Neural progenitor cell (in vitro differentiated cells): ENCODE data around the gene ACRBP.

Source experiments
- EZH2 ChIP-seq: fragments of 200-600 bp; sonication (generic); IDR thresholded peaks from 2 replicates; pipeline ENCODE4 v1.6.1; 2017; ENCODE audit warnings: antibody characterized with exemption, mild to moderate bottlenecking, moderate library complexity
- EZH2phosphoT487 ChIP-seq: fragments of 200-600 bp; sonication (generic); IDR thresholded peaks from 2 replicates; pipeline ENCODE4 v1.6.1; 2017; ENCODE audit warnings: antibody characterized with exemption
- TF ChIP-seq, protein P1 (sequence below): fragments of 200-600 bp; sonication (generic); IDR thresholded peaks from 2 replicates; pipeline ENCODE4 v1.5.1; 2017; ENCODE audit warnings: antibody characterized with exemption, mild to moderate bottlenecking

- TF ChIP-seq, protein P1, sequence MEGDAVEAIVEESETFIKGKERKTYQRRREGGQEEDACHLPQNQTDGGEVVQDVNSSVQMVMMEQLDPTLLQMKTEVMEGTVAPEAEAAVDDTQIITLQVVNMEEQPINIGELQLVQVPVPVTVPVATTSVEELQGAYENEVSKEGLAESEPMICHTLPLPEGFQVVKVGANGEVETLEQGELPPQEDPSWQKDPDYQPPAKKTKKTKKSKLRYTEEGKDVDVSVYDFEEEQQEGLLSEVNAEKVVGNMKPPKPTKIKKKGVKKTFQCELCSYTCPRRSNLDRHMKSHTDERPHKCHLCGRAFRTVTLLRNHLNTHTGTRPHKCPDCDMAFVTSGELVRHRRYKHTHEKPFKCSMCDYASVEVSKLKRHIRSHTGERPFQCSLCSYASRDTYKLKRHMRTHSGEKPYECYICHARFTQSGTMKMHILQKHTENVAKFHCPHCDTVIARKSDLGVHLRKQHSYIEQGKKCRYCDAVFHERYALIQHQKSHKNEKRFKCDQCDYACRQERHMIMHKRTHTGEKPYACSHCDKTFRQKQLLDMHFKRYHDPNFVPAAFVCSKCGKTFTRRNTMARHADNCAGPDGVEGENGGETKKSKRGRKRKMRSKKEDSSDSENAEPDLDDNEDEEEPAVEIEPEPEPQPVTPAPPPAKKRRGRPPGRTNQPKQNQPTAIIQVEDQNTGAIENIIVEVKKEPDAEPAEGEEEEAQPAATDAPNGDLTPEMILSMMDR, result no peak
- TF ChIP-seq EZH2, result no peak
- no peak for TF ChIP-seq EZH2phosphoT487
Measured at GRCh38 chr12:6688999-6689882, 42.0 kb upstream of the ACRBP start, which contains the start of gene ZNF384.
